GM21515 (cell line): ENCODE results near the gene NOL8.

Source experiments
- ATAC-seq: cut with Tn5 transposase; IDR thresholded peaks from one replicate; pipeline ENCODE4 v1.9.1; 2021; ENCODE audit not compliant: unreplicated experiment

NOL8 gene

GRCh38 chr9:92270511-92270910, 54.6 kb downstream of the NOL8 start:
- no peak for ATAC-seq

DNA sequence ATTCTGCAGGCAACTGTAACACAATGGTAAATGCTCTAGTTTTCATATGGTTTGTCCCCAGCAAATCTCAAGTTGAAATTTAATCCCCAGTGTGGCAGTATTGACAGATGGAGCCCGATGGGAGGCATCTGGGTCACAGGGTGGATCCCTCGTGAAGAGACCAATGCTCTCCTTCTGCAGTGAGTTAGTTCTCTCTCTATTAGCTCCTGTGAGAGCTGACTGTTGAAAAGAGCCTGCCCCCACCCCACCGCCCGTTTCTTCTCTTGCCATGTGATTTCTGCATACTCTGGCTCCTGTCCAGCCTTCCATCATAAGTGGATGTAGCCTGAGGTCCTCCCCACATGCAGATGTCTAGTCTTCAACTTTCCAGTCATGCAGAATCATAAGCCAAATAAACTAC, 58.7 kb downstream of the NOL8 start:
- no peak for ATAC-seq

DNA sequence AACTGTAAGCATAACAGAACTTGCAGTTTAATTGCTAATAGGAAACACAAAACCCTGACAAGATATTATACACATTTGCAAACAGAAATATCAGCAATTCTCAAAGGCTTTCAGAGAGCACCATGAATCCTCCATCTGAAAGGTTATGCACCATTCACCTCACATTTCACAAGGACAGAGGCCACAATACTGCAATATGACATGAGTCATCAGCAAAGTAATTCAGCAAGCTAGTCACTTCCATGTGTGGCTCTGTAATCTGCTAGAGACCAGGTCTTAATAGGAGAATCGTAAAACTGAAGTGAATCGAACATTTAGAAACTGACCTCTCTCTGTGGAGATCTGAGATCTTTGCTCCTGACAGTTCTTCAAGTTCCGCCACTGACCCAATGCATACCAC, 60.0 kb downstream of the NOL8 start:
- no peak for ATAC-seq

GRCh38 chr9:92263131-92263530, 62.0 kb downstream of the NOL8 start:
- no peak for ATAC-seq

DNA sequence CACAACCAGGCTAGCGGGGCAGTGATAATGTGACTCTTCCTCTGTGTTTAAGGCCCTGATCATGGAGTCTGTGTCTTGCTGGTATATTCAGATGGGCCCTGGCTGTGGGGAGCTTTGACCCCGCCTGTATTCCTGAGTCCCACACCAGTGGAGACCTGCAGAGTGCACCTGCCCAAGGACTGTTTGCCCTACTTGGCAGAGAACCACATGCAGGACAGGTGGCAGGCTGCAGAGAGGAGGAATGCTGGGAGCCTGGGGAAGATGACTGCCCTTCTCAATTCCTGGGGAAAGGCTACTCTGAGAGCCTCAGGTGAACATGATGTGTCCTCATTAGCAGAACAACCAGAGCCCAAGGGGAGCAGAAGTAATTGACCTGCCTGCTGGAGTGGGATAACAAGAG, 67.8 kb downstream of the NOL8 start:
- no peak for ATAC-seq

- no peak for ATAC-seq
Measured at GRCh38 chr9:92254381-92255337, 70.5 kb downstream of the NOL8 start.

- ATAC-seq: no peak
Measured at GRCh38 chr9:92253656-92254055, 71.5 kb downstream of the NOL8 start.

- no peak for ATAC-seq
Measured at GRCh38 chr9:92247981-92248380, 77.2 kb downstream of the NOL8 start.
